ENCODE data around the gene ASIC1. TPM values are rescaled to one million over a fixed set of nuclear protein-coding genes. Genes with fewer than 3 reads are reported as not detected.

ASIC1 gene
- polyA plus RNA-seq, 2 donors: 1.4 to 2.1 TPM

DNA sequence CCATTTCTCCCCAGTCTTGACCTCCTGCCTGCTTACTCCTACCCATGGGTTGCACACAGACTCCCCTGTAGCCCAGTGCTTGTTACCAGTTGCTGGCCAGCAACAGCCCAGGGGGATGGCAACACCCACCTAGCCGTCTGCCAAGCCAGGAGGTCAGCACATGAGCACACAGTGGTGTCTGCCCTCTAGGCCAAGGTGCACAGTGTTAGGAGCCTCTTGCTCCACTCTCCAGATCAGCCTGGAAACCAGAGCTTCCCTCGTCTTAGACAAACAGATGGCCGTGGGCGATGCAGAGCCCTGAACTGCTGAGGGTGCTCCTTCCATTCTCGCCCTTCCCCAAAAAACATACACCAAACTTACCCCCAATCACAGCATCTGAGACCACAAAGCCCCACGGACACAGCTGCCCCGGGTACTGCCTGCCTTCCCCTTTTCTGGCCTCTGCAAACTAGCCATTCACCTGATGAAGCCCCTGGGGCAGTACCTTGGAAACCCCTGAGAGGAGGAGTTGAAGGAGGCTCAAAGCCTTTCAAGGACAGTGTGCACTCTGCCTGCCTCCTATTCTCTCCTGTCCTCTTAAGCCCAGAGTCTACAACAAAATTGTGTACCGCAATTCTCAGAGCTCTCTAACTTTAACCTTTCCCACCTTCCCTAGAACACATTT lies 45.4 kb downstream of the ASIC1 start:
- H3K36me3 ChIP-seq (ENCODE audit: control insufficient read depth in 2 of 2, insufficient read depth in 2 of 2, low read length in 1 of 2): peaks cover 11 to 22% of the 10 kb centered on the region in 2 donors
- H3K27me3 ChIP-seq (ENCODE audit: control insufficient read depth in 1 of 2, insufficient read depth in 2 of 2, low read length in 2 of 2): no peaks in the 10 kb centered on the region
- H3K4me1 ChIP-seq (ENCODE audit: control insufficient read depth in 2 of 2, insufficient read depth in 2 of 2, low read length in 1 of 2): peaks cover 5 to 11% of the 10 kb centered on the region in 2 donors
- no peaks in the 10 kb centered on the region for H3K9me3 ChIP-seq (ENCODE audit: control insufficient read depth in 2 of 2, insufficient read depth in 1 of 2, low read depth in 1 of 2, low read length in 1 of 2)
- no peak overlapping the region for H3K27ac ChIP-seq (ENCODE audit: low read depth in 2 of 2, low read length in 1 of 2)
- WGBS, 2 donors: 80 to 82% methylated on average over 8 of the region's 8 CpGs
- no peak overlapping the region for H3K4me3 ChIP-seq (ENCODE audit: low read depth in 1 of 2, low read length in 2 of 2)

DNA sequence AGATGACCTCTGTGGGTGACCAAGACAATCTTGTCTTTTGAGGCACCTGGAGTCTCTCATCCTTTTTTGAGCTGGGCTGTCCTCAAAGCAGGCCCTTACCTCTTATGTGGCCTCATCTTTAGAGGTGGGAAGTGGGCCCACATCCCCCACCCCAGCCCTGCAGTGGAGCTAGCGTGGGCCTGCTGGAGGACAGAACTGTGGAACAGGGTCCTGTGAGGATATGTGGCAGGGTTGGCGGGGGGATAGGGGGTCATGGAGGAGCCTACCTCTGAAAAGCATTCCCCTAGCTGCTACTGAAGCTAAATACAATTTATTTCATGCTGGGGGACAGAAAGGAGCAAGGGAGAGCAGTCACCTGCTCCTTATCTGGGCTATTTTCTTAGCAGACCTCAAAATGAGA lies 46.0 kb downstream of the ASIC1 start:
- peaks cover 11 to 17% of the 10 kb centered on the region in 2 donors for H3K36me3 ChIP-seq (ENCODE audit: control insufficient read depth in 2 of 2, insufficient read depth in 2 of 2, low read length in 1 of 2)
- no peak overlapping the region for H3K4me3 ChIP-seq (ENCODE audit: low read depth in 1 of 2, low read length in 2 of 2)
- peaks cover 5 to 11% of the 10 kb centered on the region in 2 donors for H3K4me1 ChIP-seq (ENCODE audit: control insufficient read depth in 2 of 2, insufficient read depth in 2 of 2, low read length in 1 of 2)
- H3K9me3 ChIP-seq (ENCODE audit: control insufficient read depth in 2 of 2, insufficient read depth in 1 of 2, low read depth in 1 of 2, low read length in 1 of 2): no peaks in the 10 kb centered on the region
- no peak overlapping the region for H3K27ac ChIP-seq (ENCODE audit: low read depth in 2 of 2, low read length in 1 of 2)
- H3K27me3 ChIP-seq (ENCODE audit: control insufficient read depth in 1 of 2, insufficient read depth in 2 of 2, low read length in 2 of 2): no peaks in the 10 kb centered on the region
- WGBS, 2 donors: 96 to 98% methylated on average over 2 of the region's 2 CpGs

DNA sequence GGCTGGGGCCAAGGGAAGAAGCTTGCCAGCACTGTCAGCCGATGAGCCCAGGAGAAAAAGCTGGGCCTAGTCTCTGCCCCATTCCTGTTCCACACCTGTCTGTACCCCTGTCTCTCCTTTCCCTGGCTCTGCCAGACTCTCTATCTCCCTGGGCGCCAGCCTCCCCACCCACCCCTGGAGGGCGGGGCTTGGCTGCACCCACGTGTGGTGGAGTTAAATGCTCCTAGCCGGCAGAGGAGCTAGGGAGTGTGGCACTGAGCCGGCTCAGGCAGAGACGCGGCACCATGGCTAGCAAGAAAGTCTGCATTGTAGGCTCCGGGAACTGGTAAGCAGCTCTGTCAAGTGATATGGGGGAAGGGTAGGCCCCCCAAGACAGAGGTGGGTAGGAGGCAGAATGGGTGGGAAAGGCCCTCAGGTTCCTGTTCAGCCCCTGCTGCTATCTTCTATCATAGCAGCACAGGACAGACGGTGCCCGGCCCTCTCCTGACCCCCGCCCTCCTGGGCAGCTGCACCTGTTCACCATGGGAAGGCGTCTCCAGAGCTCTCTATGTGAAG lies 46.4 kb downstream of the ASIC1 start, which contains the start of gene GPD1:
Gene GPD1 (plus strand): TSS at position 242 of the 555 bp plus-strand sequence. CDS start 43 bp downstream, at position 285.
- H3K4me3 ChIP-seq (ENCODE audit: low read depth in 1 of 2, low read length in 2 of 2): no peak within 1 kb of the TSS
- no peak within 1 kb of the TSS for H3K27ac ChIP-seq (ENCODE audit: low read depth in 2 of 2, low read length in 1 of 2)
- no peaks in the 10 kb centered on the region for H3K9me3 ChIP-seq (ENCODE audit: control insufficient read depth in 2 of 2, insufficient read depth in 1 of 2, low read depth in 1 of 2, low read length in 1 of 2)
- WGBS, 2 donors: 21 to 28% methylated on average over 12 to 13 of the region's 13 CpGs
- peaks cover 5 to 11% of the 10 kb centered on the region in 2 donors for H3K4me1 ChIP-seq (ENCODE audit: control insufficient read depth in 2 of 2, insufficient read depth in 2 of 2, low read length in 1 of 2)
- no peaks in the 10 kb centered on the region for H3K27me3 ChIP-seq (ENCODE audit: control insufficient read depth in 1 of 2, insufficient read depth in 2 of 2, low read length in 2 of 2)
- H3K36me3 ChIP-seq (ENCODE audit: control insufficient read depth in 2 of 2, insufficient read depth in 2 of 2, low read length in 1 of 2): peaks cover 7 to 12% of the 10 kb centered on the region in 2 donors

DNA sequence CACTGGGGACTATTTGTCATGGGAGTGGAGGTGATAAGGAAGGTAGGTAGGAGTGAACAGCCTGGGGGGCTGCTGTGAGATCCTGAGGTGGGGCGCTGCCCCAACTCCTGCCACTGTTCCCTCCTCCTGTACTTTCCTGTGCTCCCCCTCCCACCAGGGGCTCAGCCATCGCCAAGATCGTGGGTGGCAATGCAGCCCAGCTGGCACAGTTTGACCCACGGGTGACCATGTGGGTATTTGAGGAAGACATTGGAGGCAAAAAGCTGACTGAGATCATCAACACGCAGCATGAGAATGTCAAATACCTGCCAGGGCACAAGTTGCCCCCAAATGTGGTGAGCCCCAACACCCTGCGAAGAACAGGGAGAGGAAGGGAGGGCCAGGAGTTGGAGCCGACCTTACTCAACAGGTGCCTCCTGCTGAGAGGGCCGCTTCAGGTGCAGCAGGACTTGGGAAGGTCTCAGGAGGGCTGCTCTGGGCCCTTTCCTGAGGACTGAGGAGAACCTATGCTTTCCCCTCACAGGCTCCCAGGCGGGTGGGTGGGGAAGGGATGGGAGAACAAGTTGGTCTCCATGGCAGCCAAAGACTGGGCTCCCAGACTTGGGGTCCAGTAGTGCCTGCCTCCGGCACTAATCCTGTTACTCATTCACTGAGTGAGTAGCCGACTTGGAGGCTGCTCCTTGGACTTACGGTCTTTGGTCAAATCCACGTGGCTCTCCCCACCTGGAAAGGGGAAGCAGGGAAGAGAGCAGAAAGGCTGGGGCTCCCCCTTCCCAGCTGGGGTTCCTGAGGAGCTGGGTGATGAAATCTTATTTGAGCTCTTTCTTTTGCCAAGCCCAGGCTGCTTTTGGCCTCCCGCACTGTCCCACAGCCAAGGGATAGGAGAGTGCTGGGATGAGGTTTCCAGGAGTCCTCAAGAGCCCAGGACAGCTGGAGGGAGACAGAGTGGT lies 47.3 kb downstream of the ASIC1 start:
- H3K4me1 ChIP-seq (ENCODE audit: control insufficient read depth in 2 of 2, insufficient read depth in 2 of 2, low read length in 1 of 2): peaks cover 4 to 11% of the 10 kb centered on the region in 2 donors
- 61 to 78% methylated on average over 14 of the region's 14 CpGs for WGBS, 2 donors
- no peak overlapping the region for H3K4me3 ChIP-seq (ENCODE audit: low read depth in 1 of 2, low read length in 2 of 2)
- no peaks in the 10 kb centered on the region for H3K27me3 ChIP-seq (ENCODE audit: control insufficient read depth in 1 of 2, insufficient read depth in 2 of 2, low read length in 2 of 2)
- peaks cover 2 to 4% of the 10 kb centered on the region in 2 donors for H3K36me3 ChIP-seq (ENCODE audit: control insufficient read depth in 2 of 2, insufficient read depth in 2 of 2, low read length in 1 of 2)
- H3K27ac ChIP-seq (ENCODE audit: low read depth in 2 of 2, low read length in 1 of 2): no peak overlapping the region
- no peaks in the 10 kb centered on the region for H3K9me3 ChIP-seq (ENCODE audit: control insufficient read depth in 2 of 2, insufficient read depth in 1 of 2, low read depth in 1 of 2, low read length in 1 of 2)

DNA sequence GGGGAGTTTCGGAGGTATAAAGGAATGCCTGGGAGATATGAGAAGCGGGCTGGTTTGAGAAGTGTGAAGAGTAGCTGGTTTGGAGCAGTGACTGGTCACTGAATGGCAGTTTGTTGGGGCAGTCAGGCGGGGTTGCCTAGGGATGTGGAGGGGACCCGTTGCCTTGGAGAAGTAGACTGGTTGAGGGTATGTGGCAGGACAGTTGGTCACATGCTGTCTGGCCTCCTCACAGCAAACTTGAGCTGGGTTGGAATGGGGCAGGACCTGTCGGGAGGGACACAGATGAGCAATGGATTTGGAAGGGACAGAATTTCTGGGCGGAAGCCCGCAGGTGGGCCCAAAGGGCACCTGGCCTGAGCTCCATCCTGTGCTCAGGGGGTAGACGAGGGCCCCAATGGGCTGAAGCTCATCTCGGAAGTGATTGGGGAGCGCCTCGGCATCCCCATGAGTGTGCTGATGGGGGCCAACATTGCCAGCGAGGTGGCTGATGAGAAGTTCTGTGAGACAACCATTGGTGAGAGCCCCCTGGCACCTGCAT lies 48.6 kb downstream of the ASIC1 start:
- H3K27me3 ChIP-seq (ENCODE audit: control insufficient read depth in 1 of 2, insufficient read depth in 2 of 2, low read length in 2 of 2): no peaks in the 10 kb centered on the region
- no peak overlapping the region for H3K4me3 ChIP-seq (ENCODE audit: low read depth in 1 of 2, low read length in 2 of 2)

DNA sequence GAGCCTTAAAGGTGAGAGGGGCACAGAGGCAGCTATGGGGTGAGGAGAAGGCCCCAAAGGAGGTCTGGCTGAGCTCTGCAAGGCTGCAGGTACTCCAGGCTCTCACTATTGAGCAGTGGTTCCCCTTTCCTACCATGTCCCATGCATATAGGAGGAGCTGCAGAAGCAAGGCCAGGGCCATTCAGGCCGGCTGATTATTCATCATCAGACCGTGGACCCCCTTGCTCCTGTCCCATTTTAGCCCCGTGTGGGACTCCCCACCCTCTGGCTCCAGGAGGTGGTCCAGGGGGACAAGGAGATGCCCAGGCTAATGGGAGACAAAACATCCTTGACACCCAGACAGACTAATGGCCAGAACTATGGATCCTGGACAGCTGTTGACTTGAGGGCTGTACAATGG lies 49.5 kb downstream of the ASIC1 start:
- Histone ChIP-seq H3K27ac (ENCODE audit: low read depth in 2 of 2, low read length in 1 of 2) (no peak overlapping the region), H3K36me3 (ENCODE audit: control insufficient read depth in 2 of 2, insufficient read depth in 2 of 2, low read length in 1 of 2) (no peaks in the 10 kb centered on the region), H3K4me3 (ENCODE audit: low read depth in 1 of 2, low read length in 2 of 2) (no peak overlapping the region), H3K9me3 (ENCODE audit: control insufficient read depth in 2 of 2, insufficient read depth in 1 of 2, low read depth in 1 of 2, low read length in 1 of 2) (no peaks in the 10 kb centered on the region), H3K4me1 (ENCODE audit: control insufficient read depth in 2 of 2, insufficient read depth in 2 of 2, low read length in 1 of 2) (peaks cover 2 to 23% of the 10 kb centered on the region in 2 donors), H3K27me3 (ENCODE audit: control insufficient read depth in 1 of 2, insufficient read depth in 2 of 2, low read length in 2 of 2) (no peaks in the 10 kb centered on the region)
- WGBS, 2 donors: 77 to 80% methylated on average over 3 of the region's 3 CpGs

More for the DNA sequence above, 48.6 kb downstream of the ASIC1 start:
- no peaks in the 10 kb centered on the region for H3K9me3 ChIP-seq (ENCODE audit: control insufficient read depth in 2 of 2, insufficient read depth in 1 of 2, low read depth in 1 of 2, low read length in 1 of 2)
- no peaks in the 10 kb centered on the region for H3K36me3 ChIP-seq (ENCODE audit: control insufficient read depth in 2 of 2, insufficient read depth in 2 of 2, low read length in 1 of 2)
- H3K4me1 ChIP-seq (ENCODE audit: control insufficient read depth in 2 of 2, insufficient read depth in 2 of 2, low read length in 1 of 2): peaks cover 2 to 21% of the 10 kb centered on the region in 2 donors
- H3K27ac ChIP-seq (ENCODE audit: low read depth in 2 of 2, low read length in 1 of 2): no peak overlapping the region
- WGBS, 2 donors: 96% methylated on average over 12 of the region's 12 CpGs

DNA sequence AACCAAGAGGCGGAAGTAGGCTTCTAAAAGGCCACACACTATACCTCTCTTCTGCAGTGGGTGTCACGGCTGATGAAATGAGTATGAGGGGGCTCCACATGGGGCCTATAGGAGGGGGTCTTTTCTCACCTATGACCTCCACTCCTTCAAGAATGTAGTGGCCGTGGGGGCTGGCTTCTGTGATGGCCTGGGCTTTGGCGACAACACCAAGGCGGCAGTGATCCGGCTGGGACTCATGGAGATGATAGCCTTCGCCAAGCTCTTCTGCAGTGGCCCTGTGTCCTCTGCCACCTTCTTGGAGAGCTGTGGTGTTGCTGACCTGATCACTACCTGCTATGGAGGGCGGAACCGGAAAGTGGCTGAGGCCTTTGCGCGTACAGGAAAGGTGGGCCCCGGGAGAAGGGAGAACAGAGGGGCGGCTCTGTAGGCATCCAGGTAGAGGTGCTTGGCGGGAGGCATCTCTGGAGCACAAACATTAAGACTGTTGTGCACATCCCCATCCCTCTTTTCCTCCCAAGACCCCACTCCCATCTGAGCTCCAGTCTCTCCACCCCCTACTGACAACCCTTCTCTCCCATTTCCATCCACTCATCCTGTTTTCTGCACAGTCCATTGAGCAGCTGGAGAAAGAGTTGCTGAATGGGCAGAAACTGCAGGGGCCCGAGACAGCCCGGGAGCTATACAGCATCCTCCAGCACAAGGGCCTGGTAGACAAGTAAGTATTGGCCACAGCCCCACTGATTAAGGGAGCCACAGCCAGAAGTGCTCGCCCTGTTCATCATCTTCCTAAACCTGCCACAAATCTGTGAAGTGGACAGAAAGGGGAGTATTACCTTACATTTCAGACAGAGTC lies 50.2 kb downstream of the ASIC1 start:
- Histone ChIP-seq H3K27ac (ENCODE audit: low read depth in 2 of 2, low read length in 1 of 2) (no peak overlapping the region), H3K4me1 (ENCODE audit: control insufficient read depth in 2 of 2, insufficient read depth in 2 of 2, low read length in 1 of 2) (peaks cover 2 to 23% of the 10 kb centered on the region in 2 donors), H3K36me3 (ENCODE audit: control insufficient read depth in 2 of 2, insufficient read depth in 2 of 2, low read length in 1 of 2) (no peaks in the 10 kb centered on the region), H3K9me3 (ENCODE audit: control insufficient read depth in 2 of 2, insufficient read depth in 1 of 2, low read depth in 1 of 2, low read length in 1 of 2) (no peaks in the 10 kb centered on the region), H3K4me3 (ENCODE audit: low read depth in 1 of 2, low read length in 2 of 2) (no peak overlapping the region), H3K27me3 (ENCODE audit: control insufficient read depth in 1 of 2, insufficient read depth in 2 of 2, low read length in 2 of 2) (no peaks in the 10 kb centered on the region)
- WGBS, 2 donors: 96% methylated on average over 17 of the region's 17 CpGs

DNA sequence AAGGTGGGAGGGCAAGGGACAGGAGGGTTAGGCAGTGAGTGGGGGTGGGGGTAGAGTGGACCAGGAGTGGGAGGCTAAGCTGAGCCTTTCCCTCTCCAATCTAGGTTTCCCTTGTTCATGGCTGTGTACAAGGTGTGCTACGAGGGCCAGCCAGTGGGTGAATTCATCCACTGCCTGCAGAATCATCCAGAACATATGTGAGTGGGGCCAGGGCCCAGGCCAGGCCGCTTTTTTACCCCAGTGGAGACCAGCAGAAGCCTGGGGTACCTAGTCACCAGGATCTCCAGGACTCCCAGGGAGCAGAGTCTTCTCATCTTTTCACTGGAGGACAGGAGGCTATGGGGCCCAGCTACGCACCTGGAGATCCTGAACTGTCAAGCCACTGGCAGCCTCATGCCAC lies 51.9 kb downstream of the ASIC1 start:
- H3K9me3 ChIP-seq (ENCODE audit: control insufficient read depth in 2 of 2, insufficient read depth in 1 of 2, low read depth in 1 of 2, low read length in 1 of 2): no peaks in the 10 kb centered on the region
- H3K4me3 ChIP-seq (ENCODE audit: low read depth in 1 of 2, low read length in 2 of 2): no peak overlapping the region
- 89 to 98% methylated on average over 3 of the region's 3 CpGs for WGBS, 2 donors
- H3K4me1 ChIP-seq (ENCODE audit: control insufficient read depth in 2 of 2, insufficient read depth in 2 of 2, low read length in 1 of 2): peaks cover 2 to 18% of the 10 kb centered on the region in 2 donors
- peak overlapping the region; percentile 83 to 92 for H3K27ac ChIP-seq (ENCODE audit: low read depth in 2 of 2, low read length in 1 of 2)
- H3K27me3 ChIP-seq (ENCODE audit: control insufficient read depth in 1 of 2, insufficient read depth in 2 of 2, low read length in 2 of 2): no peaks in the 10 kb centered on the region
- H3K36me3 ChIP-seq (ENCODE audit: control insufficient read depth in 2 of 2, insufficient read depth in 2 of 2, low read length in 1 of 2): no peaks in the 10 kb centered on the region

Measured in esophagus (tissue), 2 donors.